ENCODE measurements around the gene LYL1. TPM values are rescaled to one million over a fixed set of nuclear protein-coding genes. Genes with fewer than 3 reads are reported as not detected.

The LYL1 gene
- total RNA-seq, 1 donor from 2014 or later, result 0.20 TPM

- DNase-seq (ENCODE audit: low read depth), result no peak
These were observed 2.4 kb upstream of the LYL1 start for GRCh38 chr19:13104848-13105711.

GRCh38 chr19:13104360-13104847 is 1.7 kb upstream of the LYL1 start:
- DNase-seq (ENCODE audit: low read depth), result no peak

- DNase-seq (ENCODE audit: low read depth), result no peak
These were observed 1.1 kb upstream of the LYL1 start for GRCh38 chr19:13103581-13104359.

DNA sequence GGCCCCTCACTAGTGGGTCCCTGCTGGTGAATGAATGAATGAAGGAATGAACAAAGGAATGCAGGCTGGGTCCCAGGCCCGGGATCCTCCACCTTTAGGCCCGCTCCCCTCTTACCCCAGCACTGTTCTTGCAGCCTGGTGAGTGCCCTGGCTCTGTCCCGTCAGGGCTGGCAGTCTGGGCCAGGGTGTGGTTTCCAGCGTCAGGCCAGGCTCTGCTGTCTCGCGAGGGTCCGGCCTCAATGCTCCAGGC is 317 bp downstream of the LYL1 start:
- DNase-seq (ENCODE audit: low read depth), result no peak

GRCh38 chr19:13101590-13102415 is 855 bp downstream of the LYL1 start:
- no peak for DNase-seq (ENCODE audit: low read depth)

GRCh38 chr19:13100841-13101589 is 1.6 kb downstream of the LYL1 start:
- no peak for DNase-seq (ENCODE audit: low read depth)

DNA sequence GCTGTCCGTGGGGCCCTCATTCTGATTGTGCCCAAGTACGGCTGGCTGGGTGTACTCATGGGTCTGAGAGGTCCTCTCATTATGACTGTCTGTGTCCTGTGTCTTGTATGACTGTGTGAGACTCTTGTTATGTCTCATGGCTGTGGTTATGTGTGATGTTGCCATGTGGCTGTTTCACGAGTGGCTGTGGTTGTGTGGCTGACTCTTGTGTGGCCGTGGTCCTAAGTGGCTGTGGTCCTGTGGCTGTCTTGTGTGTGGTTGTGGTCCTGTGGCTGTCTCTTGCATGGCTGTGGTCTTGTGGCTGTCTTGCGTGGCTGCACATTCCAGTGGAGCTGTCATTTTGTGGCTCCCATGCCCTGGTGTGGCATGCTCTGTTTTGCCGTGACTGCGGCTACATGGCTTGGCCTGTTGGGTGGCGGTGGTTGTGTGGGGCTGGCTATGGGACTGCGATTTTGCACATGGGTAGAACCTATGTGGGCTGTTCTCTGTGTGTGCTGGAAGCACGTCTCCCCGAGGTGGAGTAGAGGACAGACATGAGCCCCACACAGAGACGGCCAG is 2.5 kb downstream of the LYL1 start:
- DNase-seq (ENCODE audit: low read depth), result no peak

DNA sequence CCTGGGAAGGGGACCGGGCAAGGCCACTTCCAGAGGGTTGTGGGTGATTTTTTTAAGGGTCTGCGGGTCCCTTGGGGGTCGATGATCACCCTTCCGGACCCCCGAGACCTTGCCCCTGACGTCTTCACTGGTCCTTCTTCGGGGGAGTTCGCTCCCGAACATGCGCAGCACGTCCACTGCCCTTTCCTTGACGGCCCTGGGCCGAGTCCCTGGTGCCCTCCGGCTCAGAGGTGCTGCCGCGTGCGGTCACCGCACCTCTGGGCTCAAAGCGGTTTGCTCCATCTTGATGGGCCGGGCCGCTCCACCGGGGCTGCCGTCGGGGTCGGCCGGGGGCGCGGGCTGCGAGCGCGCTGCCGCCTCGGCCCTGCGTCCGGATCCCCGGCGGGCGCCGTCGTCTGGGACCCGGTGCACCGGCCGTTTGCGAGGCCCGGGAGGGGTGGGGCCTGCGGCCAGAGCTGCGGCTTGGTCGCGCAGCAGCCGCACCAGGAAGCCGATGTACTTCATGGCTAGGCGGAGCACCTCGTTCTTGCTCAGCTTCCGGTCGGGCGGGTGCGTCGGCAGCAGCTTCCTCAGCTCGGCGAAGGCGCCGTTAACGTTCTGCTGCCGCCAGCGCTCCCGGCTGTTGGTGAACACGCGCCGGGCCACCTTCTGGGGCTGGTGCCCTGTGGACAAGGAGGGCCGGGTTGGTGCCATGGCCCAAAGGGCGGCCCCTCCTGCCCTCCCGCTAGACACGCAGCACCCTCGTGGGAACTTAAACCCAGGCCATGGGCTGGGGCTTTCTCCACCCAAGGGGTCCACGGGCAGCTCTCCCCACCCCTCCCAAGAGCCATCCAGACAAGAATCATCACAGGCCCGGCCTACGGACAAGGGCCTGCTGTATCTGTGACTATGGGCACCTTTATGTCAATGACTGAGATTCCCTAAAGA is 3.3 kb downstream of the LYL1 start:
- no peak for DNase-seq (ENCODE audit: low read depth)

DNA sequence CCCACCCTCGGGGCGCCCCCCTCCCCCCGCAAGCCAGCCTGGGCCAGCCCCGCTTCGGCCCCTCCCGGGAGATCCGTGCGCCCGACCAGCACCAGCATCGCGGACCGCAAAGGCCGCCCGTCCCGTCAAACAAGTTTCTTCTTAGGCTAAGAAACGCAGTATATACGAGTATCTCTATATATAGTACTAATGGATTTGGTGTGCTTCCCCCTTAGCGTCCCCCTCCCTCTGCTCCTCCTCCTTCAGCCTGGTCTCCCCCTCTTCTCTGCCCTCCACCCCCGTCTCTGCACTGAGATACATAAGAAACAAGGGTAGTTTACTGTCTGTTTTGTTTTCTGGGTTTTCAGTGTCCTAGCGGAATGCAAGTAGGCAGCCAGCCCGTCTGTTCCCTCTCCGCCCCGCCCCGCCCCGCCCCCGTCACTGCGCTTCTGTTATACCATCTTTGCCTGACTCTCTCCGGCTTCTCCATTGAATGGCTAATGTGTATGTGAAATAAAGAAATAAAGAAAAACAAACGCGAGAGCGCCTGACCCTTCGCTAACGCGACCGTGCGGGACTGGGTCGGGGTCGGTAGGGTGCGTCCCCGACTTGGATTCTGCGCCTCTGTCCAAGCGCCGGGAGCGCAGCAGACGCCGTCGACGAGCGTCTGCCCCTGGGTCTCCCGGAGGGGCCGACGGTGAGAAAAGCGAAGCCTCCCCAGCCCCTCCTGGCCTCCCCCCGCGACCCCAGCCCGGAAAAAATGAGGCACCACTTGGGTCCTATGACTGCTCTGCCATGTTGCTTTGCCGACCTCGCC is 4.2 kb downstream of the LYL1 start:
- DNase-seq (ENCODE audit: low read depth), result no peak

DNA sequence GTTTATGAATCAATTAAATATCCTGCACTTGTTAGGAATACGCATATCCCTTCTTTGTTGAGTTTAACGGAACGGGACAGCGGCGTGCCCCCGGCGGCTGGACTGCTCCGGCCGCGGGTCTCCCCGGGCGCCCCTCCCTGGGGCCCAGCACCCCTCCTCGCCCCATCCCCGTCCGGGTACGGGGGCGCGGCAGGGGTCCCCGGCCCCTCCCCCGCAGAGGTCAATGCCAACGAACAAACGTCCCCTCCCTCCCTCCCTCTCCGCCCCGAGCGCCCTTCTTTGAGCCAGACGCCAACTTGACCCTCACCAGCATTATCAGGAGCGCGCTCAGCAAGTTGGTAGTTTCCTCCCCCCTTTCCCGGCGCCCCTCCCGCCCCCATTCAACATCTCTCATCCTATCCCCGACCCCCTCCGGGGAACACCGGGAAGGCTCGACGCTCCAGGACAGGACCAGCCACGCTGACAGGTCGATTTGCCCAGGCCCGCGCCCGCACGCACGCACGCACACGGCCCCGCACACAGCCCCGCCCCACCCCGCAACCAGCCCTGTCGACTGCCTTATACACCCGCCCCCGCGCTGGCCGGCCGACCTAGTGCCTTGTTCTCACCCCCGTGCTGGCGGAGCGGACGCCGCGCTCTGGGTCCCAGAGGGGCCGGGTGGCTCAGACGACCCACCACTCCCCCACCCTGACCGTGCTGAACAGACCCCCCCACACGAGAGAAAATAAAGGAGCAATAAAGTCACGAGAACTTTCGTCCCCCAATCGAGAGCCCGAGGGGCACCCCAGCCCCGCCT is 5.0 kb downstream of the LYL1 start:
- DNase-seq (ENCODE audit: low read depth), result no peak

DNA sequence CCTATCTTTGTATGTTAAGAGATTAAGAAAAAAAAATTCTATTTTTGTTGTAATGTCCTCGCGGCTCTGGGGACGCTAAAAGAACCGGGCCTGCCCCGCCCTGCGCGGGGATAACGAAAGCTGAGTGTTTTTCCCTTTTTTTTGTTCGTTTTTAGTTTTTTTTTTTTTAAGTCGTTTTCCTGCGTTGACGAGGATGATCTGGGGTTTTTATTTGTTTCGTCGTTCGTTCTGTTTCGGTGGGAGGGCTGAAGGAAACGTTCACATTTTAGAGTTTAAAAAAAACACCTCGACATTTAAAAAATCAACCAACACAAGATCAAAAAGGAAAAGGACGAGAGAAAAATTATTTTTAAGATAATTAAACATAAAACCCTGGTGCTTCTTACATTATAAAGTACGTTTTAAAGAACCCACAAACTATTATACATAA is 5.6 kb downstream of the LYL1 start:
- DNase-seq (ENCODE audit: low read depth), result no peak

- DNase-seq (ENCODE audit: low read depth), result no peak
These were observed 6.4 kb downstream of the LYL1 start for GRCh38 chr19:13095934-13096927.

DNA sequence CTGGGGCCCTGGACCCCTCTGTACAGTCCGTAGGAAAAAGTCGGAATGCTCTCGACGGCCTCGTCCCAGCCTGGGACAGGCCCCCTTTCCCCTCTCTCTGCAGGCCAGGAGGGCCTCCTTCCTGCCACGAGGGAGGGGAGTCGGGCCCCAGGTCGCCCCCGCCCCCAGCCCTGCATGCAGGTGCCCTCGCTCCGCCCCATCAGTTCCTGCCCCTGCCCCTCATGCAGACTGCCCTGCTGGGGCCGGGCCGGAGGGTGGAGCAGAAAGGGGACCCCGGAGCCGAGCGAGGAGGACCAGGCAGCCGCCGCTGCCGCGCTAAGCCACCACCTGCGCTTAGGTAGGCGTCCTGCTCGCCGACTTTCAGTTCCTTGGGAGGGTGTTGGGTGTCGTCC is 7.3 kb downstream of the LYL1 start:
- no peak for DNase-seq (ENCODE audit: low read depth)

GRCh38 chr19:13094771-13095392 is 7.8 kb downstream of the LYL1 start:
- DNase-seq (ENCODE audit: low read depth), result no peak

DNA sequence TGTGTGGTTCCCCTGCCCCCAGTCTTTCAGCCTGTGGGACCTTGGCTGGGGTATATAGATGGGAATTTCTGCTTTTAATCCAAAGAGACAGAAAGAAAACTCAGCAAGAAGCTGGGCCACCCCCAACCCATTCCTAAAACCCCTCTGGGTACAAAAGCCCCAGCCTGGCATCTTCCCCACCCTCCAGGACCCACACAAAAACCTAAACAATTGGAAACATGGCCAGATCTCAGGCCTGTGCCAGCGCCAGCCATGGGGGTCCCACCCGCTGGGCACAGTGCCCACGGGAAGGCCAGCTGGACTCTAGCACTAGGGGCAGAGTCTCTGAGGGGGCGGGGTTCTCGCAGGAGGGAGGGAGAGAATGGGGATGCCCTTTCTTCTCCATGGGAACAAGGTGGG is 8.6 kb downstream of the LYL1 start:
- DNase-seq (ENCODE audit: low read depth), result no peak

GRCh38 chr19:13093407-13094105 is 9.1 kb downstream of the LYL1 start:
- DNase-seq (ENCODE audit: low read depth), result peak; percentile 56

Data from renal cortical epithelial cell (primary cell).